NCI-H128 (cell line): Measurements from ENCODE around the gene CCDC68.
"Not testable (repeated sequence)": the region's sequence is repeated elsewhere in the genome, so short reads cannot be mapped to it uniquely, and the experiment has no call there.

Experiments
- DNase-seq: peaks from one replicate; lab custom pipeline; 2025; ENCODE audit not compliant: unreplicated experiment; lab: John Stamatoyannopoulos, UW

CCDC68 gene

GRCh38 chr18:54878159-54878622, 81.1 kb downstream of the CCDC68 start:
- DNase-seq, result no peak

- no peak for DNase-seq
Observed at GRCh38 chr18:54877076-54877475, 82.2 kb downstream of the CCDC68 start.

GRCh38 chr18:54875063-54875462, 84.2 kb downstream of the CCDC68 start:
- DNase-seq, result no peak

DNA sequence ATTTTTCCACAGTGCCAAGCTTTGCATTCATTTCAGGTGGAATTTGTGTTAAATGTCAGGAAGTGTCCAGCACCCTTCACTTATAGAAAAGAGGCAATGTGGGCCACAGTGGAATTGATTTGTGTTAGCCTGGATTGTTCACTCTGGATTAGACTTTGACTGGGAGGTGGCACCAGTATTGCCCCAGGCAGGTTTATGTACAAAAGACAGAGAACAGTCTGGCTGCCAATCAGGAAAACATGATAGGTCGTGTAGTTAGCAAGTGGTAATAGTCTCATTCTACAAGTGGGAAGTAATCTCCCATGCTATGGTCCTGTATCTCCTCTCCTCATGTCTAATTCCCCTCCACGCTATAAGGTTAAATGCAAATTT, 85.4 kb downstream of the CCDC68 start:
- no peak for DNase-seq

DNA sequence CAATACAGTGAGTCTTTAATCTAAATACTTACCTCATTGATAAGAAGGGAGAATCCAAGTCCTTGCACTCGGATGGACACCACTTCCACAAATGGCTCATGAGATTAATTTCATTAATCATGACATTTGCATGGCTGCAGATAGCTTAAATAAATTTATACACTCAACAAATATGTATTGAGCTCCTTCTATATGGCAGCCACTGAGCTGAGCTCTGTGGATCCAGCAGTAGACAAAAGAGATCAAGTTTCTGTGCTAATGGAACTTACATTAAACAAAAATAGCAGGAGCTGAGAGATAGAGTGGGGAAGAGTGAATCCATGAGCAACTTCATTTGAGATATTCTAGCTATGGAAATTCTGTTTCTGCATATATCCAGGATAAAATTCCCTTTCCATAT, 86.6 kb downstream of the CCDC68 start:
- no peak for DNase-seq

DNA sequence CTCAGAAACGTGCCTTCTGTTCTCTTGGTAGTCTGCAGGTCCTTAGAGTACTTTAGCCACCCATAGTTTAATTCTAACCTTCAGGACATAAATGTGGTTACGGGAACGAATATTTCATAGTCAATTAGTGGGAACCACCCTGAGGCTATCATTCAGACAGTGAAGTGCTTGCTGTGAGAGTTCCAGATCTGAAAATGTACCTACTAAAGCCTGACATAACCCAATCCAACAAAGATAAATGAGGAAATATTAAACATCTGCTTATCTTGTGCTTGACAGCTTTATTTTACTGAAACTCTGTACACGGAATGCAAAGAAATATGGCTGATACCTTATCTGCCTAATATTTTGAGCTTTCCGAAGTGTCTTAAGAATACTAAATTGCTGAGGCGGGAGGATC, 88.0 kb downstream of the CCDC68 start:
- no peak for DNase-seq

DNA sequence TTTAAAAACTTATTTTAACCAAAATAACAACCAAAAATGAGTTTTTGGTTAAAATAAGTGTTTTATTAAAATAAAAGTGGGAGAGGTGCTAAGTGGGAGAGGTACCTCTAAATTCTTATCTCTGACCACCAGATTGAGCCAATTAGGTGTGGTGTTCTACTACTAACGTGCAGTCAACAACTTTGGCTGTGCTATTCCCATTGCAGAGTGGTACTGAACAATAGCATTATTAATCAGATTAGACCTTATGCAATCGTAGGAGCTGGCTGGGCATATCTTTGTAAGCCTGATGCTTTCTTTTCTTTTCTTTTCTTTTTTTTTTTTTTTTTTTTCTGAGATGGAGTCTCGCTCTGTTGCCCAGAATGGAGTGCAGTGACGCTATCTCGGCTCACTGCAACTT, 92.1 kb downstream of the CCDC68 start:
- no peak for DNase-seq

DNA sequence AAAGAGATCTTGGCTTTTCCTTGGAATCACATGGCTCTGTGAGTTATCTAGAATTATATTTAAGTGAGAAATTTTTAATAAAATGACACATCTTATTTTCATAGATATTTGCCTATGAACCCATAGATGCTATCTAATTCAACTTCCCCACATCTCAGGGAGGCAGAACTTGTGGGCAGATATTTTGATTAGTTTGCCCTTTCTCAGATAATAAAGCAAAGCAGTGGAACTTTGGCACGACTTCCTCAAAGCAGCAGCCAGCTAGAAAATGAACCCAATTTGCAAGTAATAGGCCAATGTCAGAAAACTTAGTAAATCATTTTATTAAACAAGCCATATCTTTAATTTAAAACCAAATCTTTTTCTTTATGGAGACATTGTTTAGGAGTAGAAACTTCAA, 98.3 kb downstream of the CCDC68 start:
- DNase-seq, result no peak

DNA sequence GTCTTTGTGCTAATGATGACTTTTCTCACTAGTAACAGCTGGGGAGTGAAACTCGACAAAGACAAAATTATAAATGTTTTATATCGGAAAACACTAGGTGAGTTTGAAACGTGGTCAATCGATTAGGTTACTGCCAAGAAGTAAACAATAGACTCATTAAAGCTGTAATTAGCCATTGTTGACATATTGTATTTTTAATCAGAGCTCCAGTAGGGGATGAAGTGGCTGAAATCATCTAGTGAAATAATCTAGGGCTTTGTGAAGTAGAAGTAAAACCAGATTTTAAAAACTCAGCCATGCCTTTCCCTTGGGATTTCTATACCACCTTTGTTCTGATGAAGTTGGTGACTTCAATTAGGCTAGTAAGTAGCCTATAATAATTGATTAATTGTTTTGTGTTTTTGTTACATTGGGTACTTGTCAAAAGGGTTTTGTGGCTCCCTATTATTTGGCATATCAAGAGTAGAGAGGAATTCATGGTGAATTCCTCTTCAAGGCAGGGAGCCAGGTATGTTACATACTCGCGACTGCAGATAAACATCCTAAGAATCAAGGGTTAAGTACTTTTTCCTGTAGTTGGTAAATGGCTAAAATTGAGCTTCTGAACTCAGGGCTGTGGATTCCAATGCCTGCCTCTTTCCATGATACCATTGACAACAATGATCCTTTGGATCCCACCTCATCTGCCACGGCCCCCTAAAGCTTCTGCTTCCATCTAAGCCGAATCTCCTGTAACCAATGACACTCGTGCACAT, 99.4 kb downstream of the CCDC68 start:
- DNase-seq, result no peak

DNA sequence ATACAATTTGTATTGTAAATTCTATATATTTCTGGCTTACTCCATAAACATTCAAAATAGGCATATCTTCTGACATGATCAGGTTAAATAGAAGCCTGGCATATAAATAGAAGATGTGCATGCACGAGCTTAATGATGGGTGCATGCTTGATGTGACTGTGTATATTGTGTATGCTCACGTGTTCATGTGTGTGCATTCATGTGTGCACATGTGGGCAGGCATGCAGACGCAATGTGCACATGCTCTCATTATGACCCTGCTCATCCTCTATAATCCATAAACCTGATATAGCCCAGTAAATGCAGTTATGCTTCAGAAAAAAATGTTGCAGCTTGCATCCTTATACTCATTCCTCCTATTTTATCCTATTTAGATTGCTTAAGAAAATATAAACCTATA, 101.8 kb downstream of the CCDC68 start:
- DNase-seq, result no peak

GRCh38 chr18:54856105-54856646, 103.1 kb downstream of the CCDC68 start:
- no peak for DNase-seq

DNA sequence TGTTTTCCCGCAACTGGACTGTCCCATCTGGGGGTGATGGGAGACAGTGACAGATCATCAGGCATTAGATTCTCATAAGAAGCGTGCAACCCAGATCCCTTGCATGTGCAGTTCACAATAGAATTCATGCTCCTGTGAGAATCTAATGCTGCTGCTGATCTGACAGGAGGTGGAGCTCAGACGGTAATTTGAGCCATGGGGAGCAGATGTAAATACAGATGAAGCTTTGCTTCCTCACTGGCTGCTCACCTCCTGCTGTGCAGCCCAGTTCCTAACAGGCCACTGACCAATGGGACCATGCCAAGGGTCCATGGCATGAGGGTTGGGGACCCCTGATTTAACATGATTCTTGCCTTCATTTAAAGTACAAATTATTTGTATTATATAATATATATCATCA, 104.2 kb downstream of the CCDC68 start:
- DNase-seq, result not testable (repeated sequence)

DNA sequence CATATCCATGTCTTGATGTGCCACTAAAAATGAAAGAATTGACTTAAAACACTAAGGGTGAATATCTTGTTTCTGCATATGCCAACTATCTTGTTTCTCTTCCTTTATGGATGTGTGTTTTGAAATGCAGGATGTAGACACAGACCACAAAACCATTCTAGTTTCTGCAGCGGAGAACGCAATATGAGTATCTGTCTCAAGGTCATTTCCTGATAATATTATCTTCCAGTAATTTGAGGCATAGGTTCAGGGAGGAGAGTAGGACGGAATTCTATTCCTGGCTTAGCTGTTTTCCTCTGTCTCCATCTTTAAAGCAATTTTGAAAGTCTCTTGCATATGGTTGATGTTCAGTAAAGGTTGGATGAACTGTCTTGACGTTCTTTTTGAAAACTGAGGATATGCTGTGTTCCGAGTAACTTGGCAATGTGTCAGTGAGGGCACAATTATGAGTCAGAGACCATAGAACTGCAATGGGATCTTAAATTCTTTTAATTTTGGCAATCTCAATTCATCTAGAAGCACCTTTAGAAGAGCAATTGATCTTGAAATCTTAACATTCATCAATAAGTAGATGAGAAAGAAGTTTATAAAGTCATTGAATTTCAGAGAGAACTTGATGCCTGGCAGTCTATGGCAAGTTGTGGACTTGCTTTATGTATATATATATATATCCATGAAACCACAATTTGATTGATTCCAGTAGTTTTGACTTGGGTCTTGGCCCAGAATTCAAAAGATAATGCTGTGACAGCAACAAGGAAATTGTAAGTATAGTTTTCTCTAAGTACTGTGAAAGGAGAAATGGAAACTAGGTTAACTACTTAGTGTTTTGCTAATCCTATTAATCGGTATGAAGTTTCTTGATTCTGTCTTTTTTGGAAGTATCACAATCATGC, 106.2 kb downstream of the CCDC68 start:
- no peak for DNase-seq
